Measurements from ENCODE around the gene APMAP.
A peak's percentile ranks its signal among the peaks of the same experiment; 100 is the strongest.
"Not testable (repeated sequence)": the region's sequence is repeated elsewhere in the genome, so short reads cannot be mapped to it uniquely, and the experiment has no call there.

APMAP gene

GRCh38 chr20:24954151-24954550, 38.4 kb downstream of the APMAP start:
- DNase-seq (ENCODE audit: low read depth in 2 of 2): no peak

GRCh38 chr20:24953621-24954133, 38.9 kb downstream of the APMAP start:
- DNase-seq (ENCODE audit: low read depth in 2 of 2): no peak

DNA sequence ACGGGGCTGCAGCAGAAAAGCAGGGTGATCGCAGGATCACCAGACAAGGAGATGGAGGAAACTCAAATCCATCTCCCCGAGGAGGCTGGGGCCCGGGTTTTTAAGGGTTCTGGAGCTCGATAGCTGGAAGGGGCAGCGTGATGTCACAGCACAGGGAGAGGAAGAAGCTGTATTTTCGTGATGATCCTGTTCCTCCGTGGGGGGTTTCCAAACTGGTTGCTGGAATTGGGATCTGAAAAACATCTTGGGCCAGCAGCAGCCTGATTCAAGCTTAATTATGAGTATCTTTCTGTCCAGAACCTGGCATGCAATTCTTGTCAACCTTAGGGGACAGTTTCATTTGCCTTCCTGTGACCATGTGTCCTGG, 39.4 kb downstream of the APMAP start:
- no peak for DNase-seq (ENCODE audit: low read depth in 2 of 2)

GRCh38 chr20:24952376-24953208, 40.0 kb downstream of the APMAP start:
- no peak for DNase-seq (ENCODE audit: low read depth in 2 of 2)

DNA sequence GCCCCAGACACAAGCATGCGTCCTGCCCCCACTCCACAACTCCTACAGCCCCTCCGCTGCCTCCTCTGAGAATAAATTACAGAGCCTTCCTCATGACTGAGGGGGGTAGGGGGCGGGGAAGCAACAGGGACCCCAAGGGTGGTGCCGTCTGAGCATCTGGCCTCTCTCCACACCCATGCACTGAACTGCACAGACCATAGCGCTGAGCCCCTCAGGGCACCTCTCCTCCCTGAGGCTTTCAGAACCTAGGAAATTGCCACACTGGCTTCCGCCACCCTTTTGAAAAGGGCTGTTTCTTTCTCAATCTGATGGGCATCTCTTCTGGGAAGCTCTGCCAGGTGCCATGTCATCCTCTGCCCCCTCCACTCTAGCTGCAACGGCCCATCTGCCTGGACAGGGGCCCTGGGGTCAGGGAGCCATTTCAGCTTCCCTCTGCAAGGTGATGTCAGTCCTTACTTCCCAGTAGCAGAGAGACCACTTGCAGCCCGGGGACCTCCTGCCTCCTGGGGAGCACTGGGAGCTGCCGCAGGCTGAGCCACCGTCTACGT, 40.9 kb downstream of the APMAP start:
- no peak for DNase-seq (ENCODE audit: low read depth in 2 of 2)

- DNase-seq (ENCODE audit: low read depth in 2 of 2): no peak
Observed at GRCh38 chr20:24950836-24951525, 41.6 kb downstream of the APMAP start.

DNA sequence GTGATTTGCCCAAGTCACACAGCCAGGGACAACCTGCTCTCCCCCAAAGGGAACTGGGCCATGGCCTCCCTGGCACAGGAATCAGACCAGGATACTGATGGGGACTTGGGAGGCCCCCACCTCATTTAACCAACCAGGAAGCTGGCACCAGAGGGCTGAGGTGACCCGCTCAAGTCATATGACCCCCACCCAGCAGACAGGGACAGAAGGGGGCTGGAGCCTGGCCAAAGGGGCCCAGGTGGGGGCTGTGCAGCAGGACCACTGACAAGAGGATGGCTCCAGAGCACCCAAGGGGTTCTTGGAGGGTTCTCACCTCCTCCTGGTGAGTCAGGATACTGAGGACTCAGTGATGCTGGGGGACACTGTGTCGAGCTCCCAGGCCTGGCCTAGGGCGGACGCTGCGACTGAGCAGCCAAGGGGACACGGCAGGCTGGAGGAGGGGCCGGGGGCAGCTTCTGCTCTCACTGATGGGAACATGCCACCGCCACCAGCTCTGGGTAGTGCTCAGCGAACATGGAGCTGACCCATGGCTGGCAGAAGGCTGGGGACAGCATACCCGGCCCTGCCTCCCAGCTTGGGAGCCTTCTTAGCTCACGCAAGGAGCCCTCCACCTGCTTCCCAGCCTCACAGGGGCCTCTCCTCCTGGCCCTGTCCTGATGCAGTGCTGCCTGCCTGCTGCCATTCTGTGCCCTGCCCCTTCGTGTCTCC, 42.3 kb downstream of the APMAP start:
- no peak for DNase-seq (ENCODE audit: low read depth in 2 of 2)

- DNase-seq (ENCODE audit: low read depth in 2 of 2): no peak
Observed at GRCh38 chr20:24949756-24950127, 42.8 kb downstream of the APMAP start.

DNA sequence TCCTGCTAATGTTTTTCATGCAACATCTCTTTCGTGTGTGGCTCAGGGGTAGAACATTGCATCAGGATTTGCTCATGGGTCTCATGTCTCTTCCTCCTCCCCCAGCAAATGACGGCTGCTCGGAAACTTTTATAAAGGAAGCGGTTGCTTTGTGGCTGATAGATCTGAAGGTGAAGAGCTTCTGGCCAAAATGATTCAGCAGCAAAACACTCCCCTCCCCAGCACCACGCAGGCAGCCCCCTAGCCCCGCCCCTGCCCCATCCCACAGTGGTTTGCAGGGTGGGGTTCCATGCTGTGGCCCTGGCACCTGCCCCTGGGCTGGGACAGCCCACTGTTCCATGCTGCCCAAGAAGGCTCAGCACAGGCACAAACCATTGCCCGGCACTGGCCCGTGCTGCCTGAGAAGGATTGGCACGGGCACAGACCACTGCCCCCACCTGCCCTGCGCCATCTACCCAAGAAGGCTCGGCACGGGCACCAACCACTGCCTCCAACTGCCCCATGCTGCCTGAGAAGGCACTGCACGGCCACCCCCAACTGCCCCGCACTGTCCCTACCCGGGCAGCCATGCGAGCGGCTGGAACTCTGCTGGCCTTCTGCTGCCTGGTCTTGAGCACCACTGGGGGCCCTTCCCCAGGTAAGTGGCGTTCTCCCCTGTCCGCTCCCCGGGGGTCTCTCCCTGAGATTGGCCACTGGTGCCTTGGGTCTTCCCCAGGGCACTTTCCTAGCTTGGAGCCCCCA, 43.4 kb downstream of the APMAP start, which contains the start of gene CST7:
Gene CST7, plus strand, starts transcription at position 331 of the 741 bp plus-strand sequence. Its CDS starts 237 bp downstream, at position 568.
- peak; percentile 80 to 81 for DNase-seq (ENCODE audit: low read depth in 2 of 2)

DNA sequence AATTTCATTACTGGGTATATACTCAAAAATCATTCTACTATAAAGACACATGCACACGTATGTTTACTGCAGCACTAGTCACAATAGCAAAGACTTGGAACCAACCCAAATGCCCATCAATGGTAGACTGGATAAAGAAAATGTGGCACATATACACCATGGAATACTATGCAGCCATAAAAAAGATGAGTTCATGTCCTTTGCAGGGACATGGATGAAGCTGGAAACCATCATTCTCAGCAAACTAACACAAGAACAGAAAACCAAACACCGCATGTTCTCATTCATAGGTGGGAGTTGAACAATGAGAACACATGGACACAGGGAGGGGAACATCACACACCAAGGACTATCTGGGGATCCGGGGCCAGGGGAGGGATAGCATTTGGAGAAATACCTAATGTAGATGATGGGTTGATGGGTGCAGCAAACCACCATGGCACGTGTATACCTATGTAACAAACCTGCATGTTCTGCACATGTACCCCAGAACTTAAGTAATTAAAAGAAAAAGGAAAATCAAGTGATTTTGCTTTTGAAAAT, 44.1 kb downstream of the APMAP start:
- DNase-seq (ENCODE audit: low read depth in 2 of 2): not testable (repeated sequence)

- DNase-seq (ENCODE audit: low read depth in 2 of 2): not testable (repeated sequence)
Observed at GRCh38 chr20:24946376-24946775, 46.2 kb downstream of the APMAP start.

GRCh38 chr20:24943731-24944130, 48.8 kb downstream of the APMAP start:
- no peak for DNase-seq (ENCODE audit: low read depth in 2 of 2)

- DNase-seq (ENCODE audit: low read depth in 2 of 2): no peak
Observed at GRCh38 chr20:24943196-24943595, 49.4 kb downstream of the APMAP start.

GRCh38 chr20:24942679-24943078, 49.9 kb downstream of the APMAP start:
- no peak for DNase-seq (ENCODE audit: low read depth in 2 of 2)

DNA sequence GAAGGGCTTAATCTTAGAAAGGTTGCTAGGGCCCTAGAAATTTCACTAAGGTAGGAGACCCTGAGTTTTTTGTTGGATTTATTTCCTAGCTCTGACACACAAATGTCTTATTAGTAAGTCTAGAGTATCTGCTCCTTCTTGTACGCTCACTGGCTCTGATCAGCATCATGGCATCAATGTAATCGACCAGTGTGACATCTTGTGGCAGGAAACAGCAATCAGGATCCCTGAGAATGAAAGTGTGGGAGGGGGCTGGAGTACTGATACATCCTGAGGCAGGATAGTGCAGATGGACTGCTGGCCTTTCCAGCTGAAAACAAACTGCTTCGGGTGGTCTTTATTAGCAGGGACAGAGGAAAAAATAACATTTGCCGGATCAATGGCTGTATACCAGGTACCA, 53.5 kb downstream of the APMAP start:
- DNase-seq (ENCODE audit: low read depth in 2 of 2): no peak

GRCh38 chr20:24938498-24938897, 54.1 kb downstream of the APMAP start:
- DNase-seq (ENCODE audit: low read depth in 2 of 2): no peak

GRCh38 chr20:24937579-24937978, 55.0 kb downstream of the APMAP start:
- no peak for DNase-seq (ENCODE audit: low read depth in 2 of 2)

DNA sequence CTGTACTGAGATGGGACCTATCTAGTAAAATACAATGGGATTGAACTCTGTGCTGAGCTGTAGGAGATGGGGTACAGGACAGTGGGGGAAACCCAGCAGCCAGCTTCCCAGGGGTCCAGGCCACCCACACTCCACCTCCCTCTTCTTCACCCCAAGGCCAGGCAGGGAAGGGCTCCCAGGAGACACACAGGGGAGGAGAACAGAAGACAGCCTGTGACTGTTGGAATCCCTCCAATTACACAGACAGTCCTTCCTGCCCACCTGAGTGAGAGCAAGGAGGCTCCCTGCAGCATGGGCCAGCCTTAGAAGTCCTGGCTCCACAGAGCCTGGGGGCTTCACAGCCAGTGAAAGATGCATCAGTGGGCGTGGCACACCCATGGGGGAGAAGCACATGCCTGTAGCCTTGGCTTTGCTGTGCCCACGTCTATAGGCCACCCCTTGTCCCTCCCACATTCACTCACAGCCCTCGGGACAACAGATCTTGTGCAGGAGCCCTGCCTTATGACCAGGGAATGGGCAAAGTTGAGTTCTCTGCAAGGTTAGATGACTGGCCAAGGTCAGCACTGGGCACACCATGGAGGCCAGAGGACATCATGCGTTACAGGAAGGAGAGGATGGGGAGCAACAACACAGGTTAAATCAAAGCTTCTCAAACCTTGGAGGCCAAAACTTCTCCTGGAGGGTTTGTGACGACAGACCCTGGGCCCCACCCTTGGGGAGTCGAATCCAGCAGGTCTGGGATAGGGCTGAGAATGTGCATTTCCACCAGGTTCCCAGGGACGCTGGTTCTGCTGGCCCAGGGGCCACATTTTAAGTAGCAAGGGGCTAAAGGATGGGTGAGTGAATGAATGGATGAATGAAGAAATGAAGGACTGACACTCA, 55.8 kb downstream of the APMAP start:
- no peak for DNase-seq (ENCODE audit: low read depth in 2 of 2)

- DNase-seq (ENCODE audit: low read depth in 2 of 2): no peak
Observed at GRCh38 chr20:24935766-24936525, 56.6 kb downstream of the APMAP start.

Measured in stimulated activated CD8-positive, alpha-beta memory T cell treated with anti-CD3 and anti-CD28 coated beads, Interleukin-2, amount 100 ng/mL, for 1 hour (primary cell).